ENCODE data around the gene SARNP.

- TF ChIP-seq CTCF (IDR thresholded peaks at IDR 0.05; ENCODE audit: insufficient read depth, low read length, poor library complexity, severe bottlenecking) = no peak
- no peak for TF ChIP-seq EZH2phosphoT487 (conservative IDR thresholded peaks at IDR 0.05; ENCODE audit: low read length)
These were observed 5.4 kb downstream of the SARNP start for GRCh38 chr12:55812088-55812487.
